KMS-11 (cell line): ENCODE results near the gene TRAK2.

Experiments used
- H2AFZ ChIP-seq: fragments of 200-600 bp; sonication (generic); 2 replicates; pipeline ENCODE4 v1.6.1; 2016; ENCODE audit warnings: antibody characterized with exemption, mixed run types, low read depth
- H3K27ac ChIP-seq: fragments of 200-600 bp; sonication (generic); 2 replicates; pipeline ENCODE4 v1.6.1; 2016; ENCODE audit warnings: mild to moderate bottlenecking, mixed run types
- H3K27me3 ChIP-seq: fragments of 200-600 bp; sonication (generic); 2 replicates; pipeline ENCODE4 v1.6.1; 2017; ENCODE audit warnings: mild to moderate bottlenecking, low read depth, mixed run types, moderate library complexity; ENCODE audit not compliant: insufficient read depth
- H3K36me3 ChIP-seq: fragments of 200-600 bp; sonication (generic); 2 replicates; pipeline ENCODE4 v1.6.1; 2017; ENCODE audit warnings: mild to moderate bottlenecking, mixed run types; ENCODE audit not compliant: insufficient read depth
- H3K4me1 ChIP-seq: fragments of 200-600 bp; sonication (generic); 2 replicates; pipeline ENCODE4 v1.6.1; 2016; ENCODE audit warnings: mild to moderate bottlenecking, low read depth, mixed run types; ENCODE audit not compliant: poor library complexity, severe bottlenecking
- H3K4me2 ChIP-seq: fragments of 200-600 bp; sonication (generic); 2 replicates; pipeline ENCODE4 v1.7.0; 2016; ENCODE audit warnings: mild to moderate bottlenecking, mixed run types
- H3K4me3 ChIP-seq: fragments of 200-600 bp; sonication (generic); IDR thresholded peaks from 2 replicates; pipeline ENCODE4 v1.6.1; 2017; ENCODE audit warnings: low read depth, low read length, mixed read lengths; ENCODE audit not compliant: insufficient read depth
- H3K79me2 ChIP-seq: fragments of 200-600 bp; sonication (generic); 2 replicates; pipeline ENCODE4 v1.6.1; 2016; ENCODE audit warnings: low read depth, mixed run types; ENCODE audit not compliant: insufficient read depth
- H3K9ac ChIP-seq: fragments of 200-600 bp; sonication (generic); 2 replicates; pipeline ENCODE4 v1.6.1; 2016; ENCODE audit warnings: mild to moderate bottlenecking, mixed run types
- H4K20me1 ChIP-seq: fragments of 200-600 bp; sonication (generic); 2 replicates; pipeline ENCODE4 v1.6.1; 2016; ENCODE audit warnings: mild to moderate bottlenecking, mixed run types; ENCODE audit not compliant: insufficient read depth
- TF ChIP-seq, protein P1 (sequence below): fragments of 200-600 bp; sonication (generic); conservative IDR thresholded peaks from 2 replicates; pipeline ENCODE4 v1.6.1; 2017; ENCODE audit warnings: low read depth, mild to moderate bottlenecking, antibody characterized with exemption, low read length, moderate library complexity, mixed read lengths

Gene TRAK2

DNA sequence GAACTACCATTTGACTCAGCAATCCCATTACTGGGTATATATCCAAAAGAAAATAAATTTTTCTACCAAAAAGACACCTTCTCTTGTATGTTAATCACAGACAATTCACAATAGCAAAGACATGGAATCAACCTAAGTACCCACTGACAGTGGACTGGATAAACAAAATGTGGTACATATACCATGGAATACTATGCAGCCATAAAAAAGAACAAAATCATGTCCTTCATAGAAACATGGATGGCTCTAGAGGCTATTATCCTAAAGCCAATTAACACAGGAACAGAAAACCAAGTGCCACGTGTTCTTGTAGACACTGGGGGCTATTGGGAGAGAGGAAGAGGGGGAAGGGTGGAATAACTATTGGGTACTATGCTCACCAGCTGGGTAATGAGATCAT is 121.8 kb downstream of the TRAK2 start:
- no peak overlapping the region for H3K9ac ChIP-seq
- no peaks in the 10 kb centered on the region for H3K4me1 ChIP-seq
- TF ChIP-seq, protein P1, sequence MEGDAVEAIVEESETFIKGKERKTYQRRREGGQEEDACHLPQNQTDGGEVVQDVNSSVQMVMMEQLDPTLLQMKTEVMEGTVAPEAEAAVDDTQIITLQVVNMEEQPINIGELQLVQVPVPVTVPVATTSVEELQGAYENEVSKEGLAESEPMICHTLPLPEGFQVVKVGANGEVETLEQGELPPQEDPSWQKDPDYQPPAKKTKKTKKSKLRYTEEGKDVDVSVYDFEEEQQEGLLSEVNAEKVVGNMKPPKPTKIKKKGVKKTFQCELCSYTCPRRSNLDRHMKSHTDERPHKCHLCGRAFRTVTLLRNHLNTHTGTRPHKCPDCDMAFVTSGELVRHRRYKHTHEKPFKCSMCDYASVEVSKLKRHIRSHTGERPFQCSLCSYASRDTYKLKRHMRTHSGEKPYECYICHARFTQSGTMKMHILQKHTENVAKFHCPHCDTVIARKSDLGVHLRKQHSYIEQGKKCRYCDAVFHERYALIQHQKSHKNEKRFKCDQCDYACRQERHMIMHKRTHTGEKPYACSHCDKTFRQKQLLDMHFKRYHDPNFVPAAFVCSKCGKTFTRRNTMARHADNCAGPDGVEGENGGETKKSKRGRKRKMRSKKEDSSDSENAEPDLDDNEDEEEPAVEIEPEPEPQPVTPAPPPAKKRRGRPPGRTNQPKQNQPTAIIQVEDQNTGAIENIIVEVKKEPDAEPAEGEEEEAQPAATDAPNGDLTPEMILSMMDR: no peak
- no peaks in the 10 kb centered on the region for H3K79me2 ChIP-seq
- H3K4me3 ChIP-seq: no peak overlapping the region
- H3K27me3 ChIP-seq: no peaks in the 10 kb centered on the region
- H2AFZ ChIP-seq: no peak overlapping the region
- H3K27ac ChIP-seq: no peak overlapping the region
- H4K20me1 ChIP-seq: no peaks in the 10 kb centered on the region
- H3K4me2 ChIP-seq: no peak overlapping the region
- no peaks in the 10 kb centered on the region for H3K36me3 ChIP-seq

DNA sequence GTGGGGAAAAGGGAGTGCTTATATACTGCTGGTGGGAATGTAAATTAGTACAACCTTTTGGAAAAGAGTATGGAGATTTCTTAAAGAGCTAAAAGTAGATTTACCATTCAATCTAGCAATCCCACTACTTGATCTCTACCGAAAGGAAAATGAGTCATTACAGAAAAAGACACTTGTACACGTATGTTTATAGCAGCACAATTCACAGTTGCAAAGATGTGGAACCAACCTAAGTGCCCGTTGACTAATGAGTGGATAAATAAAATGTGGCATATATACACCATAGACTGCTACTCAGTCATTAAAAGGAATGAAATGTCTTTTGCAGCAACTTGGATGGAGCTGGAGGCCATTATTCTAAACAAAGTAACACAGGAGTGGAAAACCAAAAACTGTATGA is 123.6 kb downstream of the TRAK2 start:
- no peaks in the 10 kb centered on the region for H3K79me2 ChIP-seq
- H3K4me1 ChIP-seq: no peaks in the 10 kb centered on the region
- H3K4me2 ChIP-seq: no peak overlapping the region
- no peaks in the 10 kb centered on the region for H3K36me3 ChIP-seq
- no peak overlapping the region for H3K9ac ChIP-seq
- TF ChIP-seq, protein P1: no peak
- no peak overlapping the region for H2AFZ ChIP-seq
- no peak overlapping the region for H3K27ac ChIP-seq
- no peaks in the 10 kb centered on the region for H4K20me1 ChIP-seq
- no peak overlapping the region for H3K4me3 ChIP-seq
- no peaks in the 10 kb centered on the region for H3K27me3 ChIP-seq
